ENCODE results near the gene IL17F. TPM values are rescaled to one million over a fixed set of nuclear protein-coding genes. Genes with fewer than 3 reads are reported as not detected.

Gene IL17F
- total RNA-seq: under 1 TPM in 1 of 2 donors, not detected in 1; 0.32 TPM

- no peaks in the 10 kb centered on the region for H3K9me3 ChIP-seq
- H3K36me3 ChIP-seq: no peaks in the 10 kb centered on the region
- no peak for DNase-seq
- H3K9ac ChIP-seq (ENCODE audit: low read depth in 2 of 2, low read length in 2 of 2): no peak within 1 kb of the TSS
- no peak within 1 kb of the TSS for H3K27ac ChIP-seq
- no peaks in the 10 kb centered on the region for H3K27me3 ChIP-seq
- no peak for TF ChIP-seq CTCF (IDR thresholded peaks at IDR 0.05)
- intact Hi-C loops (cut with DNase I): no loop called here
- no peaks in the 10 kb centered on the region for H3K4me1 ChIP-seq
- H3K4me3 ChIP-seq: no peak within 1 kb of the TSS
Measured at GRCh38 chr6:52244400-52244799, at the start of gene IL17F. IL17F (minus strand) TSS chr6:52244500; CDS start chr6:52244429, 71 bp downstream.

DNA sequence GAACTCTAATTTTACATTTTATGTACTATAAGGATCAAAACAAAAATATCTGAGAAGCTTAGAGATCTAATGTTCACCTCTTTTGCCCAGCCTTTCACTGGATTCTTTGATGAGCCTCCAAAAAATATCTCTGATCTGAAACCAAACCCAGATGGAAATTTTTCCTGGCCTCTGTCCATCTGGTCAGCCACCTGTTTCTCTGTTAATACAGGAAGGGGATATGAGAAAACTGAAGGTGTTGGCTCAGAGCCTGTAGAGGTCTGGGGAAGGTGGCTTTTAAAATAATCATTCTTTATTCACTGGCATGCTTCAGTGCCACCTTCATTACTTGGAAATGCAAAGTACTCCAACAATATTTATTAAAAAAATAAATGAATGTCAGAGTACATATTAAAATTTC lies 48.8 kb upstream of the IL17F start:
- no peak for DNase-seq
- no peak for TF ChIP-seq CTCF (IDR thresholded peaks at IDR 0.05)
- no peak overlapping the region for H3K4me3 ChIP-seq
- no peak overlapping the region for H3K27ac ChIP-seq
- H3K9me3 ChIP-seq: no peaks in the 10 kb centered on the region
- H3K9ac ChIP-seq (ENCODE audit: low read depth in 2 of 2, low read length in 2 of 2): no peak overlapping the region
- H3K27me3 ChIP-seq: no peaks in the 10 kb centered on the region
- no peaks in the 10 kb centered on the region for H3K36me3 ChIP-seq
- no peaks in the 10 kb centered on the region for H3K4me1 ChIP-seq
- intact Hi-C loops (cut with DNase I): no loop called here

DNA sequence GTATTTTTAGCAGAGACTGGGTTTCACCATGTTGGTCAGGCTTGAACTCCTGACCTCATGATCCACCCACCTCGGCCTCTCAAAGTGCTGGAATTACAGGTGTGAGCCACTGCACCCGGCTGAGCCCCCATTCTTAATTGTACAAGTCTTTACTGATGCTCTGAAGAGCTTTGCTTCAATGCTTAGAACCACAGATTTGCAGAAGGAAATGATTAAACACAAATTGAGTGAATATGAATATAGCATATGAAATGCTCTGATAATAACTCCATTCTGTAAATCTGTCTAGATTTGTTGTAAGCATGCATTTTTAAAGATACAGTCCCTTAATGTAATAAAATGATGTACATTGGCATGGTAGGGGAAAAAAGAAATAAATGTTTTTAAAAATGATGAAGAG lies 44.5 kb upstream of the IL17F start:
- Histone ChIP-seq H3K36me3 (no peaks in the 10 kb centered on the region), H3K27ac (no peak overlapping the region), H3K27me3 (no peaks in the 10 kb centered on the region), H3K4me3 (no peak overlapping the region), H3K4me1 (peaks cover under 1% of the 10 kb centered on the region), H3K9ac (ENCODE audit: low read depth in 2 of 2, low read length in 2 of 2) (no peak overlapping the region), H3K9me3 (no peaks in the 10 kb centered on the region)
- intact Hi-C loops (cut with DNase I): loop anchor here (5.0 kb wide), 1 partner anchor 108 kb away; no protein-coding TSS in a partner anchor
- no peak for TF ChIP-seq CTCF (IDR thresholded peaks at IDR 0.05)
- no peak for DNase-seq

DNA sequence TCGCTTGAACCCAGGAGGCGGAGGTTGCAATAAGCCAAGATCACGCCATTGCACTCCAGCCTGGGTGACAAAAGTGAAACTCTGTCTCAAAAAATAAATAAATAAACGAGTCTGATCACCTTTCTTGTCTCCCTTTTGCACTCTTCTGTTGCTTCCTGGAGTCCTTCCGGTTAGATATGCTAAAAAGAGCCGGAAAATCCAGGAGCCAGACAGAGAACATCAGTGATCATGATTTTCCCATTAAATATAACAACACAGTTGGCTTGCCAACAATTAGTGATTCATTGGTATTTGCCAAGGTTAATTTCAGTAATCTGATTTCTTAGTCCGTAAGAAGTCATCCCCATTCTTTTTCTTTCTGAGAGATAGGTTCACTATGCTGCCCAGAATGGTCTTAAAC lies 43.9 kb upstream of the IL17F start:
- no peak overlapping the region for H3K27ac ChIP-seq
- no peaks in the 10 kb centered on the region for H3K9me3 ChIP-seq
- intact Hi-C loops (cut with DNase I): loop anchor here (5.0 kb wide), 1 partner anchor 109 kb away; no protein-coding TSS in a partner anchor
- H3K9ac ChIP-seq (ENCODE audit: low read depth in 2 of 2, low read length in 2 of 2): no peak overlapping the region
- no peak for TF ChIP-seq CTCF (IDR thresholded peaks at IDR 0.05)
- peaks cover 5% of the 10 kb centered on the region for H3K4me1 ChIP-seq
- no peak for DNase-seq
- no peaks in the 10 kb centered on the region for H3K27me3 ChIP-seq
- H3K36me3 ChIP-seq: no peaks in the 10 kb centered on the region
- H3K4me3 ChIP-seq: no peak overlapping the region

- Histone ChIP-seq H3K36me3 (no peaks in the 10 kb centered on the region), H3K9me3 (no peaks in the 10 kb centered on the region), H3K9ac (ENCODE audit: low read depth in 2 of 2, low read length in 2 of 2) (no peak overlapping the region), H3K27ac (no peak overlapping the region), H3K4me3 (no peak overlapping the region), H3K4me1 (peaks cover 5% of the 10 kb centered on the region), H3K27me3 (no peaks in the 10 kb centered on the region)
- intact Hi-C loops (cut with DNase I): loop anchor here (5.0 kb wide), 1 partner anchor 110 kb away; no protein-coding TSS in a partner anchor
- peak; percentile 90 for DNase-seq
- no peak for TF ChIP-seq CTCF (IDR thresholded peaks at IDR 0.05)
Measured at GRCh38 chr6:52286798-52287432, 42.6 kb upstream of the IL17F start.

All from colonic mucosa (tissue), 4 donors.